AG04449 (cell line): ENCODE measurements around the gene CDH13.

Experiments used
- CTCF ChIA-PET: fragments of 350-600 bp; formaldehyde crosslinking; extraction: SDS; loops from one replicate; lab custom pipeline; 2021; ENCODE audit warnings: antibody characterized with exemption; lab: Yijun Ruan, JAX
- POLR2A ChIA-PET: fragments of 400-600, 350-600 bp; formaldehyde crosslinking; extraction: SDS; loops from one replicate; lab custom pipeline; 2020; ENCODE audit warnings: antibody characterized with exemption, inconsistent platforms; lab: Yijun Ruan, JAX
- DNase-seq: peaks from one replicate; pipeline ENCODE4 v3.0.0-alpha.2; 2010; ENCODE audit warnings: low read depth, low spot score
- H3K4me3 ChIP-seq: 2 replicates; pipeline ENCODE4 v1.5.1; 2011; ENCODE audit warnings: low read depth, mild to moderate bottlenecking, control low read depth, low read length
- TF ChIP-seq, protein P1 (sequence below): IDR thresholded peaks from one replicate; pipeline ENCODE4 v1.5.1; 2011; ENCODE audit warnings: mild to moderate bottlenecking, moderate library complexity, low read length, control low read depth, inconsistent platforms; ENCODE audit not compliant: insufficient read depth; ENCODE audit errors: missing control alignments

Gene CDH13

DNA sequence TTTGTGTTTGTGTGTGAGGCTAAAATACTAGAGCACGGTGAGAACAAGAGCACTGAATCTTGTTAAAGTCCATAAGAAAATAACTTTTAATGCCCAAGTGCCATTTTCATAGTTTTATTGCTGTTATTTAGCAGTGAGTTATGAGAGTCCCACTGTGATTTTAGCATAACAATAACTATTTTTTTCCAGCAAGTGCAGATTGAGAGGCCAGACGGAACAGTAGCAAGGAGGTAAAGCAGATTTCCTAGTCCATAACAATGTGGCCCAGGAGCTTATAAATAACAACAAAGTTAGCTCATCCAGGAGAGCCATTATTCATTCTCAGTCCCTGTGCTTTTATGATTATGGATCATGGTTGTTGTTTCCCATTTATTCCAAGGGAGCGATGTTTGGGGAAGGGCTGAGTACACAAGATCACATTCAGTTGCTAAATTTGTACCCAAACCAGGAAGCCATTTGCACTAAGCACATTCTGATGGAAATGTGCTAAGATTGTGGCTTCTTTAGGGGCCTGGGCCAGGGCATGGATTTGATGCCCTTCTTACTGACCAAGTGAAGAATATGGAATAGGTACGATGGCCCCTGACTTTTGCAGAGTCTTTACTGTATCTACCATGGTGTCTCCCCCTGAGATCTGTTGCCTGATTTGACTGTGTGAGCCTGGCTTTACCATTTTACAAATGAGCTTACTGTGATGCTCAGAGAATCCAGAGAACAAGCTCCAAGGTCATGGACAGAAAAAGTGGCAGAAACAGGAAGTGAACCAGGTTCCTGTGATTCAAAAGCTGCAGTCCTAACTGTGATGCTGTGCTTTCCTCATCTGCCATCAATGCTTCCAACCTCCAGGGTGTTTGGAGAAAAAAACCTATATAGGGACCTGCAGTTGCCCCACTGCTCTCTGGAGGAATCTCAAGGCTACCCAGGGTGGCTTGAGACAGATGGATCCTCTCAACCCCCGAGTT, 976.3 kb downstream of the CDH13 start:
- ChIA-PET CTCF (no interaction called here), POLR2A (no interaction called here)
- no peak overlapping the region for H3K4me3 ChIP-seq
- DNase-seq: no peak
- TF ChIP-seq, protein P1, sequence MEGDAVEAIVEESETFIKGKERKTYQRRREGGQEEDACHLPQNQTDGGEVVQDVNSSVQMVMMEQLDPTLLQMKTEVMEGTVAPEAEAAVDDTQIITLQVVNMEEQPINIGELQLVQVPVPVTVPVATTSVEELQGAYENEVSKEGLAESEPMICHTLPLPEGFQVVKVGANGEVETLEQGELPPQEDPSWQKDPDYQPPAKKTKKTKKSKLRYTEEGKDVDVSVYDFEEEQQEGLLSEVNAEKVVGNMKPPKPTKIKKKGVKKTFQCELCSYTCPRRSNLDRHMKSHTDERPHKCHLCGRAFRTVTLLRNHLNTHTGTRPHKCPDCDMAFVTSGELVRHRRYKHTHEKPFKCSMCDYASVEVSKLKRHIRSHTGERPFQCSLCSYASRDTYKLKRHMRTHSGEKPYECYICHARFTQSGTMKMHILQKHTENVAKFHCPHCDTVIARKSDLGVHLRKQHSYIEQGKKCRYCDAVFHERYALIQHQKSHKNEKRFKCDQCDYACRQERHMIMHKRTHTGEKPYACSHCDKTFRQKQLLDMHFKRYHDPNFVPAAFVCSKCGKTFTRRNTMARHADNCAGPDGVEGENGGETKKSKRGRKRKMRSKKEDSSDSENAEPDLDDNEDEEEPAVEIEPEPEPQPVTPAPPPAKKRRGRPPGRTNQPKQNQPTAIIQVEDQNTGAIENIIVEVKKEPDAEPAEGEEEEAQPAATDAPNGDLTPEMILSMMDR: no peak

DNA sequence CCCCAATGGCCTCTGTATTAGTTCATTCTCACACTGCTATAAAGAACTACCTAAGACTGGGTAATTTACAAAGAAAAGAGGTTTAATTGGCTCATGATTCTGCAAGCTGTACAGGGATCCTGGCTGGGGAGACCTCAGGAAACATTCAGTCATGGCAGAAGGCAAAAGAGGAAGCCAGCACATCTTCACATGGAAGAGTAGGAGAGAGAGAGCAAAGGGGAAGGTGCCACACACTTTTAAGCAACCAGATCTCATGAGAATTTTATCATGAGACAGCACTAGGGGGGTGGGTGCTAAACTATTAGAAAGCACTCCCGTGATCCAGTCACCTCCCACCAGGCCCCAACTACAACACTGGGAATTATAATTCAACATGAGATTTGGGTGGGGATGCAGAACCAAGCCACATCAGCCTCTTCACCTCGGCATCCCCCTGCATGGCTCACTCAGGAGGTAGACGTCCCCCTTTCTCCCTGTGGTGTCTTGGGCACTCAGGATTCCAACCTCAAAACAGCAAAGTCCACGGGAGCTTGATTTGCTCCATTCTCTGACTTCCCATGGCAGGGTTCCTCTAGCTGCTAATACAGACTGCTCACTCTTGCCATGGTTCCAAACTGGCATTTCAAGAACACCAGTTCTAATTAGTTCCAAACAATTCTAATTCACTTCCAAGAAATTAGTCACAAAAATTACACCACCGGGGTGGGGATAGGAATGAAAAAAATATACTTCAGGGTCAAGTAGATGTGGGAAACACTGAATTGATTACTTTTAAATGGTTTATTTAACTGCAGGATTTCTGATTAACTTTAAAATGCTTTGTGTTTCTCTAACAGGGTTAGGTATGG, 977.2 kb downstream of the CDH13 start:
- DNase-seq: no peak
- CTCF ChIA-PET: no interaction called here
- no peak overlapping the region for H3K4me3 ChIP-seq
- TF ChIP-seq, protein P1: no peak
- POLR2A ChIA-PET: no interaction called here

DNA sequence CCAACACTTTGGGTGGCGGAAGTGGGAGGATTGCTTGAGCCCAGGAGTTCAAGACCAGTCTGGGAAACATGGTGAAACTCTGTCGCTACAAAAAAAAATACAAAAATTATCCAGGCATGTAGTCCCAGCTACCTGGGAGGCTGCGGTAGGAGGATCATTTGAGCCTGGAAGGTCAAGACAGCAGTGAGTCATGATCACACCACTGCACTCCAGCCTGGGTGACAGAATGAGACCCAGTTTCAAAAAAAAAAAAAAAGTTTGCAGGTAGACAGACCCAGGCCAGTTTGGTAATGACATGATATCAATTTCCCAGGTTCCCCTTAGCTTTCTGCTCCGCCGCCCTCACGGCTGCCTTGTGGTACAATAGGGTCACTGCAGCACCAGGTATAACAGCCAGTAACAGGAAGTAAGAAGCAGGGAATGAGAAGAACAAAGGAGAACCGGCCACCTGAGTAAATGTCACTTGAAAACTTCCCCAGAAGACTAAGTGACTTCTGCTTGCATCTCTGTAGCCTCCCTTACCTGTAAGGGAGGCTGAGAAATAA, 979.8 kb downstream of the CDH13 start:
- no peak overlapping the region for H3K4me3 ChIP-seq
- POLR2A ChIA-PET: no interaction called here
- no peak for DNase-seq
- TF ChIP-seq, protein P1: no peak
- CTCF ChIA-PET: no interaction called here

DNA sequence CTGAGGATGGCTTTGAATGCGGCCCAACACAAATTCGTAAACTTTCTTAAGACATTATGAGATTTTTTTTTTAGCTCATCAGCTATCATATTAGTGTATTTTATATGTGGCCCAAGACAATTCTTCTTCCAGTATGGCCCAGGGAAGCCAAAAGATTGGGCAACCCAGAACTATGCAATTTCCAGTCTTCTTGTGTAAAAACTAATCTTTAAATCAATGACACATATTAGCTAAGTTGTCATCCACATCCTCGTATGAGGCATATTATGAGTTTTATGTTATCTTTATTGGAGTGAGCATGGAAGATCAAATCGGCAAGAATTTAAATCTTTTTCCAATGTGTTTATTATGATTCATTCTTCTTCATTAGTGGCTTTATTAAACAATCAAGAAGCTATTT, 982.4 kb downstream of the CDH13 start:
- ChIA-PET CTCF (no interaction called here), POLR2A (no interaction called here)
- TF ChIP-seq, protein P1: no peak
- no peak overlapping the region for H3K4me3 ChIP-seq
- DNase-seq: no peak

DNA sequence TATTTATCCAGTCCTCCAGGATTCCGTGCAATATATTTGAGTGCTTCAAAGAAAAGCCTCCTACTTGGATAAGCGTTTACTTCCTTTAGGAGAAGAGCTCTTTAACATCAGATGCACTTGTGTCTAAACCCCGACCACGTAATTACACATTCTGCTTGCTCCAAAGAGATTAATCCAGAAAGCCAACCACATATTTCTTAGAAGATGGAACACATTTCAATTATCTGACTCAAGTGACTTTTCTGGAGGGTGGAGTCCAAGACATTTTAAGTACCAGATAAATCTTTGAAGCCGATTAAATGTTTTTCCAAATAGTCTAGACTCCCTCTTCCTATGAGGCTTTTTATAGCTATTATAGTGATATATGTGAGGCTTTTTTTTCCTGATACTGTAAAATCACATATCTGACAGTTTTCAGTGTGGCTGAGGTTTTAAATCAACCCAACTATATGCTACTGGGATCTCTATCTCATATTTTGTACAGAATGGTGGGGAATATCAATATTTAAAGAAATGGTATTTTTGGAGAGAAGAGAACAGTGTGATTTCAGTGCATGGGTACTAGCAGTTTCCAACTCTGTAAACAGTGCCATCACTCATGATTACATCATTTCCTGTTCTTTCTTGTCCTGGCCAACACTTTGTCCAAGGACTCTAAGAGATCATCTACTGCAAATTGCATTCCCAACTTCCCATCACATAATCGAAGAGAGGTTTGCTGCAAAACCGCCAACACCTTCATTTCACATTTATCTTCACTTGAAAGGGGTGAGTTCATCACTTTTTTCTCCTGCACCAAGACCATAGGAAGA, 988.6 kb downstream of the CDH13 start:
- no peak overlapping the region for H3K4me3 ChIP-seq
- peak; percentile 19 for DNase-seq
- TF ChIP-seq, protein P1: no peak
- ChIA-PET POLR2A (interaction anchor here (0.7 kb wide), 1 partner anchor 89 kb away, joined by 3 read pairs; no protein-coding TSS in a partner anchor), CTCF (interaction anchor here (1.5 kb wide), 1 partner anchor 22 kb away, joined by 3 read pairs; no protein-coding TSS in a partner anchor)
